ENCODE results near the gene PIP4K2A. TPM values are rescaled to one million over a fixed set of nuclear protein-coding genes. Genes with fewer than 3 reads are reported as not detected.

The PIP4K2A gene
- total RNA-seq, 1 donor from 2014 or later = 24.0 TPM

DNA sequence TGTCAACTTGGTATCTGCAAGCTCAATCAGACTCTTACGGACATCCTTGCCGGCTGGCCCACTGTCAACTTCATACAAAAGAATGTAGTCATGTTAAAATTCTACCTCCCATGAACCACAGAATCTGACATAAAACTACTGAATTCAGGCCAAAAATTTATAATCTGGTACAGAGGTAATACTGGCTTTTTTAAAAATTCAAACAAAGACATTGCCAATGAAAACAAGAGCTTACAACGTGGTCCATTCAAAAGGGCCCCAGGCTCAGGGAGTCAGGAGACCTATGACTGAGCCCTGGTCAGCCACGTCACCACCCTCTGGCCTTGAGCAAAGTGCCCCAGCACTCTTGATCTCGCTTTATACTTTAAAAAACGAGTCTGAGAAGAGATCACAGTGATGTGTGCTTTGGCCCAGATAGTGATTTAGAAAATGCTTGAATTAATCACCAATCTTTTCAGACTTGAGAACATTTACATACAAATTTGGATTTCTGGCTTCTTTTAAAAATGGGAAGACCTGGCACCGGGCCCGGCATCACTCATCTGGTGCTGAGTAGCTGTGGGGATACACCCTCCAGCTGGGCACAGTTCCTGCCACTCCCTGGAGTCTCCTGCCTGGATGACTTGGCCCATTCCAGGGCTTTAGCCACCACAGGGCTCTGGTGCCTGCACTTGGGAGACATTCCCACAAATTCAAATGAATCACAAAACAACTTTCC, 94.1 kb downstream of the PIP4K2A start:
- H3K4me1 ChIP-seq (ENCODE audit: control insufficient read depth in 3 of 3, insufficient read depth in 3 of 3, low read length in 3 of 3) = peaks cover 11 to 26% (median 16%) of the 10 kb centered on the region in 3 donors
- H3K4me3 ChIP-seq (ENCODE audit: low read length in 3 of 3) = no peak overlapping the region
- H3K9me3 ChIP-seq (ENCODE audit: control insufficient read depth in 3 of 3, low read length in 3 of 3) = no peaks in the 10 kb centered on the region
- H3K27ac ChIP-seq (ENCODE audit: low read depth, low read length) = peak overlapping the region; percentile 22
- H3K9ac ChIP-seq (ENCODE audit: low read depth in 1 of 3, low read length in 3 of 3) = no peak overlapping the region
- H3K27me3 ChIP-seq (ENCODE audit: control insufficient read depth in 3 of 3, insufficient read depth in 3 of 3, low read length in 3 of 3) = no peaks in the 10 kb centered on the region
- H3K36me3 ChIP-seq (ENCODE audit: control insufficient read depth in 3 of 3, insufficient read depth in 3 of 3, low read length in 3 of 3) = no peaks in the 10 kb centered on the region

DNA sequence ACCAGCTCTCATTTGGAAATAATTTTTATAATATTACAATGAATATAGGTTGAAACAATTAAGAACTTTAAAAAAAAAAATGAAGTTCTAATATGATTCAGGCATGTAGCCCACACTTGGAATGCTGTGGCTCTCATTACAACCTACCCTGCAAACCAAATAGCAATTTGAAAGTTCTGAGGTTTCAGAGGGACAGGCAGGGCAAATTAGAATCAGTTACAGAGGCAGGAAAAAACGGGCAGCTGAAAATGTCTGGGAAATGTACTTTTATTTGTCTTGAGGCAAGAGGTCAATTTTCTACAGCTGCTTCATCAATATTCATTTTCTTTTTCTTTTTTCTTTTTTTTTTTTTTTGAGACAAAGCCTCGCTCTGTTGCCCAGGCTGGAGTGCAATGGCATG, 95.3 kb downstream of the PIP4K2A start:
- Histone ChIP-seq H3K27me3 (ENCODE audit: control insufficient read depth in 3 of 3, insufficient read depth in 3 of 3, low read length in 3 of 3) (no peaks in the 10 kb centered on the region), H3K36me3 (ENCODE audit: control insufficient read depth in 3 of 3, insufficient read depth in 3 of 3, low read length in 3 of 3) (no peaks in the 10 kb centered on the region), H3K27ac (ENCODE audit: low read depth, low read length) (no peak overlapping the region), H3K9me3 (ENCODE audit: control insufficient read depth in 3 of 3, low read length in 3 of 3) (no peaks in the 10 kb centered on the region), H3K4me3 (ENCODE audit: low read length in 3 of 3) (no peak overlapping the region), H3K4me1 (ENCODE audit: control insufficient read depth in 3 of 3, insufficient read depth in 3 of 3, low read length in 3 of 3) (peaks cover 11 to 26% (median 15%) of the 10 kb centered on the region in 3 donors), H3K9ac (ENCODE audit: low read depth in 1 of 3, low read length in 3 of 3) (no peak overlapping the region)

DNA sequence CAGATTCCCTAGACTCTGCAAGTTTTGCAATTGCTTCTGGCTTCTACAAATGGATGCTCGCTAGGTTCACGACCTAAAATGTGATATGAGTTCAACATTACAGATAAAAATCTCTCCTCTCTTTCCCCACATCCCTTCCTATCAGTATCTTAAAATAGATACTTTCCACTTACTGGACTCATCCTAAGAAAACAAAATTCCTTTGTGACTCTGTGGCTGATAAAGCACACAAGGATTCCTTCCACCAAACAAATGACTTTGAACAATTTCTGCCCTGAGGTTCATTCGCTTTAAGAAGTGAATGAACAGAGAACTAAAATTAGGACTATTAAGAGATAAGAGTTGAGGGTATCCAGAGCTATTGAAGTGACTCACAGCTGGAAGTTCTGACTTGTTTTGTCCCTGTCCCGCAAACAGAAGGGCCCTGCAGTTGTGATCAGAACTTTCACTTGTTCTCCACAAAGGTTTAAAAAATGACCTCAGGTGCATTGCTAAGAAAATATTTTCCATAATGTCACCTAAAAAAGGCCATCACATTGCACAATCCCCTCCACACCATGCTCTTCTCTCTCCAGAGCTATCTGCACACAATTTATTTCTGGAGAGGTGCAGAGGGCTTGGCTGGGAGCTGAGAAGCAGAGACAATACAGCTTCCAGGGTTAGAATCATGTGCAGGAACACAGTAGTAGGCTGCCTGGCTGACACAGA, 96.1 kb downstream of the PIP4K2A start:
- H3K9ac ChIP-seq (ENCODE audit: low read depth in 1 of 3, low read length in 3 of 3) = peak overlapping the region in 1 of 3 donors; percentile 1
- no peaks in the 10 kb centered on the region for H3K27me3 ChIP-seq (ENCODE audit: control insufficient read depth in 3 of 3, insufficient read depth in 3 of 3, low read length in 3 of 3)
- H3K9me3 ChIP-seq (ENCODE audit: control insufficient read depth in 3 of 3, low read length in 3 of 3) = no peaks in the 10 kb centered on the region
- H3K4me1 ChIP-seq (ENCODE audit: control insufficient read depth in 3 of 3, insufficient read depth in 3 of 3, low read length in 3 of 3) = peaks cover 11 to 26% (median 15%) of the 10 kb centered on the region in 3 donors
- H3K27ac ChIP-seq (ENCODE audit: low read depth, low read length) = no peak overlapping the region
- no peaks in the 10 kb centered on the region for H3K36me3 ChIP-seq (ENCODE audit: control insufficient read depth in 3 of 3, insufficient read depth in 3 of 3, low read length in 3 of 3)
- H3K4me3 ChIP-seq (ENCODE audit: low read length in 3 of 3) = no peak overlapping the region

DNA sequence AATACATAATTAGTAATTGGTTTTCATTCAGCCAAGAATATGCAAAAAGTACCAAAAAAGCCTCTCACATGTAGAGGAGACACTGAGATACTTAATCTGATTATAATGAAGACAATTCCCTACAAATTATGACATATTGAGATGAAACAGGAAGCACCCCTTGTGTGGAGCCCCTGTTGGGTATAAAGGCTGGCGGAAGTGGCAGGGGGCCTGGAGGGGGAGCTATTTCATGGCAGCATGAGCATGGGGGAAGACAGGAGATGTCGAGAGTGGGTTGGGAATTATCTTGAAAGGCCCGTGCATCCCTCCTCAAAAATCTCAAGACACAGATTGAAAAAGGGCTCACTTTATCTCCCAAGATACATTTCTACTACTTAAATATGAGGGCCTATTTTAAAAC, 96.9 kb downstream of the PIP4K2A start:
- Histone ChIP-seq H3K36me3 (ENCODE audit: control insufficient read depth in 3 of 3, insufficient read depth in 3 of 3, low read length in 3 of 3) (no peaks in the 10 kb centered on the region), H3K27ac (ENCODE audit: low read depth, low read length) (no peak overlapping the region), H3K9me3 (ENCODE audit: control insufficient read depth in 3 of 3, low read length in 3 of 3) (no peaks in the 10 kb centered on the region), H3K27me3 (ENCODE audit: control insufficient read depth in 3 of 3, insufficient read depth in 3 of 3, low read length in 3 of 3) (no peaks in the 10 kb centered on the region), H3K4me3 (ENCODE audit: low read length in 3 of 3) (no peak overlapping the region), H3K9ac (ENCODE audit: low read depth in 1 of 3, low read length in 3 of 3) (no peak overlapping the region), H3K4me1 (ENCODE audit: control insufficient read depth in 3 of 3, insufficient read depth in 3 of 3, low read length in 3 of 3) (peaks cover 11 to 26% (median 15%) of the 10 kb centered on the region in 3 donors)

DNA sequence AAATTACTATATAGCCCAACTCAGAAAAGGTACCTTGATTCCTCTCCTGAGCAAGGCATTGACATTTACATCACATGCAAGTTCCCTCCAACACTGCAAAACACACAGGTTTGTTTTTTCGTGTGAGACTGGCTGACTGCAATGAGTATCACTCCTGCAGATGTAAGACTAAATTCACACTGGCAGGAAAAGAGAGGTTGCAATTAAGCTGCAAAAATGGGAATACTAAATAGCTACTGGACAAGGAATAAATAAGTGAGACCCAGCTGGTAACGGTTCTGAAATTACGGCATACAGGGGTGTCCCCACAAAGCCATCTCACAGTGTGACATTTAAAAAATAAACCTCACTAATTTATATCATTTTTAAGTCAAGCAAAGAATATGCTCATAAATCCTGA, 97.3 kb downstream of the PIP4K2A start:
- Histone ChIP-seq H3K36me3 (ENCODE audit: control insufficient read depth in 3 of 3, insufficient read depth in 3 of 3, low read length in 3 of 3) (no peaks in the 10 kb centered on the region), H3K4me3 (ENCODE audit: low read length in 3 of 3) (no peak overlapping the region), H3K27ac (ENCODE audit: low read depth, low read length) (no peak overlapping the region), H3K9ac (ENCODE audit: low read depth in 1 of 3, low read length in 3 of 3) (no peak overlapping the region), H3K9me3 (ENCODE audit: control insufficient read depth in 3 of 3, low read length in 3 of 3) (no peaks in the 10 kb centered on the region), H3K4me1 (ENCODE audit: control insufficient read depth in 3 of 3, insufficient read depth in 3 of 3, low read length in 3 of 3) (peaks cover 11 to 26% (median 15%) of the 10 kb centered on the region in 3 donors), H3K27me3 (ENCODE audit: control insufficient read depth in 3 of 3, insufficient read depth in 3 of 3, low read length in 3 of 3) (no peaks in the 10 kb centered on the region)

DNA sequence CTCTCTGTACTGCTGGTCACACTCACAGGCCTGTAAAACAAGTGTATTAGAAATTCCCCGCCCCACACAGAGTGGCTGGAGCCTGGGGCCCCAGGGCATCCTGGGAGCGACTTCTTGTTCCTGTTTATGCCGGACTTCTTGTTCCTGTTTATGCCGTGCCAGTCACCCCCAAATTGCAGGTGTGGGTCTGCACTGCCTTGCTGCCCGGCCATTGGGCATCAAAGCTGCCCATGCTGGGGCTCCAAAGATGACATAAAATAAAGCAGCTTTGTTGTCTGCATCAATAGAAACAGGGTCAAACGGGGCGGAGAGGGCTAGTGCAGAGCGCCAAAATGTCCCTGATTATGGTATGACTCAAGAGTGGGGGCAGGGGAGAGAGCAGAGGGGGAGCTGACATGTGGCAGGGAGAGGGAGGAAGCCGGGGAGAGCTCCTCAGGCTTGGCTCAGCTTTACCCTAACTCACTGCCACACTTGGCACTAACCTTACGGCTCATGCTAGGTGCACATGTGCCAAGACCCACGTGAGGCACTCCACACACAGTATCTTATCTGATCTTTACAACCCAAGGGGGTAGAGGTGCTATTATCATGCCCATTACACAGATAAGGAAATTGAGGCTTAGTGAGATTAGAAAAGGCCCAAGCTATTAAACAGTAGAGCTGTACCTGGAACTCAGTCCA, 98.4 kb downstream of the PIP4K2A start:
- Histone ChIP-seq H3K27ac (ENCODE audit: low read depth, low read length) (no peak overlapping the region), H3K4me1 (ENCODE audit: control insufficient read depth in 3 of 3, insufficient read depth in 3 of 3, low read length in 3 of 3) (peaks cover 11 to 26% (median 15%) of the 10 kb centered on the region in 3 donors), H3K9ac (ENCODE audit: low read depth in 1 of 3, low read length in 3 of 3) (no peak overlapping the region), H3K4me3 (ENCODE audit: low read length in 3 of 3) (peak overlapping the region in 2 of 3 donors; percentile 3 to 18), H3K9me3 (ENCODE audit: control insufficient read depth in 3 of 3, low read length in 3 of 3) (no peaks in the 10 kb centered on the region), H3K36me3 (ENCODE audit: control insufficient read depth in 3 of 3, insufficient read depth in 3 of 3, low read length in 3 of 3) (no peaks in the 10 kb centered on the region), H3K27me3 (ENCODE audit: control insufficient read depth in 3 of 3, insufficient read depth in 3 of 3, low read length in 3 of 3) (no peaks in the 10 kb centered on the region)

DNA sequence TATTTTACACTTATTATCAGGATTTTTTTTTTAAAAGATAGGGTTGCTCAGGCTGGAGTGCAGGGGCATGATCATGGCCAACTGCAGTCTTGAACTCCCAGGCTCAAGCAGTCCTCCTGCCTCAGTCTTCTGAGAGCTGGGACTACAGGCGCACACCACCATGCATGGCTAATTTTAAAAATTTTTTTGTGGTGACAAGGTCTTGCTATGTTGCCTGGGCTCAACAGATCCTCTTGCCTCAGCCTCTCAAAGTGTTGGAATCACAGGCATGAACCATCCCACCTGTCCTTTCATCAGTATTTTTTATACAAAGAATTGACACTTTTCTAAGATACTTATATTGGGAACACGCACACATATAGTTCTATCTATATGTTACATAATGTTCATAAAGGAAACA, 99.3 kb downstream of the PIP4K2A start:
- Histone ChIP-seq H3K9me3 (ENCODE audit: control insufficient read depth in 3 of 3, low read length in 3 of 3) (no peaks in the 10 kb centered on the region), H3K4me1 (ENCODE audit: control insufficient read depth in 3 of 3, insufficient read depth in 3 of 3, low read length in 3 of 3) (peaks cover 7 to 22% (median 15%) of the 10 kb centered on the region in 3 donors), H3K27ac (ENCODE audit: low read depth, low read length) (no peak overlapping the region), H3K4me3 (ENCODE audit: low read length in 3 of 3) (no peak overlapping the region), H3K36me3 (ENCODE audit: control insufficient read depth in 3 of 3, insufficient read depth in 3 of 3, low read length in 3 of 3) (no peaks in the 10 kb centered on the region), H3K27me3 (ENCODE audit: control insufficient read depth in 3 of 3, insufficient read depth in 3 of 3, low read length in 3 of 3) (no peaks in the 10 kb centered on the region), H3K9ac (ENCODE audit: low read depth in 1 of 3, low read length in 3 of 3) (no peak overlapping the region)

DNA sequence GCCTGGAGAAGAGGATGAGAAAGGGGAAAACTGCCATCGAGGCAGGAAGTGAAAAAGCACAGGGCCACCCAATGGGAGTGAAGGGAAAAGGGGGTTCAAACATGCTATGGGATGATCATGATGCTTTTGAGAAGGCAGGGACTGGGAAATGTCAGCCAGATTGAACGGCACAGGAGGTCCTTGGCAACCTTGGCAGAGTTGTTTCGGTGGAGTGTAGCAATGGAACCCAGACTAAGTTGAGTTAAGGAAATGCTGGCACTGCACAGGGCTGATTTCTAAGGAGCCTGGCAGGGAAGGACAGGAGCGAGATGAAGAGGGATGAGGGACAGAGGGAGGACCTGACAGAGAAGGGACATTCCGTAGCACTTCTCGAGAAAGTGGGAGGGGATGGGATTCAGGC, 101.4 kb downstream of the PIP4K2A start:
- H3K9ac ChIP-seq (ENCODE audit: low read depth in 1 of 3, low read length in 3 of 3) = no peak overlapping the region
- H3K27me3 ChIP-seq (ENCODE audit: control insufficient read depth in 3 of 3, insufficient read depth in 3 of 3, low read length in 3 of 3) = no peaks in the 10 kb centered on the region
- H3K36me3 ChIP-seq (ENCODE audit: control insufficient read depth in 3 of 3, insufficient read depth in 3 of 3, low read length in 3 of 3) = no peaks in the 10 kb centered on the region
- H3K9me3 ChIP-seq (ENCODE audit: control insufficient read depth in 3 of 3, low read length in 3 of 3) = no peaks in the 10 kb centered on the region
- H3K4me1 ChIP-seq (ENCODE audit: control insufficient read depth in 3 of 3, insufficient read depth in 3 of 3, low read length in 3 of 3) = peaks cover 3 to 15% (median 6%) of the 10 kb centered on the region in 3 donors
- H3K27ac ChIP-seq (ENCODE audit: low read depth, low read length) = no peak overlapping the region
- no peak overlapping the region for H3K4me3 ChIP-seq (ENCODE audit: low read length in 3 of 3)

DNA sequence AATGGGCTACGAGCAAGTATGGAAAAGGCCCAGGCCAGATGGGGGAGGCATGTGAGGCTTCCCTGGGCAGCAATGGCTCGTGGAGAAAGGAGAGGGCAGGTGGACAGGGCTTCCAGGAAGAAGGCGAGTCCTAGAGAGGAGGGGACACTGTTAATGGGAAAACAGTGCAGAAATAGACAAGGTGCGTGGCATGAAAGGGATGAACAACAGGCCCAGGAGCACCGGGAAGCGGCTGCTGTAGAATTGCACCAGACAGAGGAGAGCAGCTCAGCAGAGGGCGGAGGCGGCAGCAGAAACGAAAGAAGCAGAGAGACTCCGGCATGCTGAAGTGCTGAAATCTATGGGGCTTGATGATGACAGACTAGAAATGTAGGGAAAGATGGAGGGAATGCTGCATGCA, 102.1 kb downstream of the PIP4K2A start:
- peaks cover 3 to 8% (median 3%) of the 10 kb centered on the region in 3 donors for H3K4me1 ChIP-seq (ENCODE audit: control insufficient read depth in 3 of 3, insufficient read depth in 3 of 3, low read length in 3 of 3)
- no peak overlapping the region for H3K27ac ChIP-seq (ENCODE audit: low read depth, low read length)
- no peaks in the 10 kb centered on the region for H3K36me3 ChIP-seq (ENCODE audit: control insufficient read depth in 3 of 3, insufficient read depth in 3 of 3, low read length in 3 of 3)
- H3K4me3 ChIP-seq (ENCODE audit: low read length in 3 of 3) = no peak overlapping the region
- H3K9me3 ChIP-seq (ENCODE audit: control insufficient read depth in 3 of 3, low read length in 3 of 3) = no peaks in the 10 kb centered on the region
- H3K27me3 ChIP-seq (ENCODE audit: control insufficient read depth in 3 of 3, insufficient read depth in 3 of 3, low read length in 3 of 3) = no peaks in the 10 kb centered on the region
- no peak overlapping the region for H3K9ac ChIP-seq (ENCODE audit: low read depth in 1 of 3, low read length in 3 of 3)

Measured in skeletal muscle tissue (tissue), 4 donors.